ENCODE measurements around the gene PPP3CA.

Gene PPP3CA

GRCh38 chr4:101218346-101218745, 129.0 kb downstream of the PPP3CA start:
- DNase-seq (ENCODE audit: low read depth, low spot score) = no peak
- ChIA-PET POLR2A (no interaction called here), CTCF (no interaction called here)
- H3K4me3 ChIP-seq (ENCODE audit: low read depth, low read length) = no peak overlapping the region
- no peak for TF ChIP-seq CTCF (IDR thresholded peaks at IDR 0.05; ENCODE audit: insufficient read depth, low read length, missing control alignments)

GRCh38 chr4:101217353-101218031, 129.8 kb downstream of the PPP3CA start:
- TF ChIP-seq CTCF (IDR thresholded peaks at IDR 0.05; ENCODE audit: insufficient read depth, low read length, missing control alignments) = no peak
- CTCF ChIA-PET = no interaction called here
- POLR2A ChIA-PET = no interaction called here
- H3K4me3 ChIP-seq (ENCODE audit: low read depth, low read length) = no peak overlapping the region
- DNase-seq (ENCODE audit: low read depth, low spot score) = no peak

- ChIA-PET CTCF (no interaction called here), POLR2A (no interaction called here)
- no peak overlapping the region for H3K4me3 ChIP-seq (ENCODE audit: low read depth, low read length)
- DNase-seq (ENCODE audit: low read depth, low spot score) = no peak
- no peak for TF ChIP-seq CTCF (IDR thresholded peaks at IDR 0.05; ENCODE audit: insufficient read depth, low read length, missing control alignments)
These were observed 136.2 kb downstream of the PPP3CA start for GRCh38 chr4:101211146-101211553.

- no peak overlapping the region for H3K4me3 ChIP-seq (ENCODE audit: low read depth, low read length)
- POLR2A ChIA-PET = no interaction called here
- DNase-seq (ENCODE audit: low read depth, low spot score) = no peak
- TF ChIP-seq CTCF (IDR thresholded peaks at IDR 0.05; ENCODE audit: insufficient read depth, low read length, missing control alignments) = no peak
- CTCF ChIA-PET = no interaction called here
These were observed 137.0 kb downstream of the PPP3CA start for GRCh38 chr4:101210331-101210730.

- no peak for TF ChIP-seq CTCF (IDR thresholded peaks at IDR 0.05; ENCODE audit: insufficient read depth, low read length, missing control alignments)
- ChIA-PET POLR2A (no interaction called here), CTCF (no interaction called here)
- no peak for DNase-seq (ENCODE audit: low read depth, low spot score)
- no peak overlapping the region for H3K4me3 ChIP-seq (ENCODE audit: low read depth, low read length)
These were observed 139.2 kb downstream of the PPP3CA start for GRCh38 chr4:101208171-101208570.

- ChIA-PET POLR2A (no interaction called here), CTCF (interaction anchor here (1.3 kb wide), 1 partner anchor 13 kb away, joined by 3 read pairs; no protein-coding TSS in a partner anchor)
- no peak for DNase-seq (ENCODE audit: low read depth, low spot score)
- no peak for TF ChIP-seq CTCF (IDR thresholded peaks at IDR 0.05; ENCODE audit: insufficient read depth, low read length, missing control alignments)
- no peak overlapping the region for H3K4me3 ChIP-seq (ENCODE audit: low read depth, low read length)
These were observed 141.4 kb downstream of the PPP3CA start for GRCh38 chr4:101205916-101206315.
